ENCODE results near the gene FBXL7.

DNA sequence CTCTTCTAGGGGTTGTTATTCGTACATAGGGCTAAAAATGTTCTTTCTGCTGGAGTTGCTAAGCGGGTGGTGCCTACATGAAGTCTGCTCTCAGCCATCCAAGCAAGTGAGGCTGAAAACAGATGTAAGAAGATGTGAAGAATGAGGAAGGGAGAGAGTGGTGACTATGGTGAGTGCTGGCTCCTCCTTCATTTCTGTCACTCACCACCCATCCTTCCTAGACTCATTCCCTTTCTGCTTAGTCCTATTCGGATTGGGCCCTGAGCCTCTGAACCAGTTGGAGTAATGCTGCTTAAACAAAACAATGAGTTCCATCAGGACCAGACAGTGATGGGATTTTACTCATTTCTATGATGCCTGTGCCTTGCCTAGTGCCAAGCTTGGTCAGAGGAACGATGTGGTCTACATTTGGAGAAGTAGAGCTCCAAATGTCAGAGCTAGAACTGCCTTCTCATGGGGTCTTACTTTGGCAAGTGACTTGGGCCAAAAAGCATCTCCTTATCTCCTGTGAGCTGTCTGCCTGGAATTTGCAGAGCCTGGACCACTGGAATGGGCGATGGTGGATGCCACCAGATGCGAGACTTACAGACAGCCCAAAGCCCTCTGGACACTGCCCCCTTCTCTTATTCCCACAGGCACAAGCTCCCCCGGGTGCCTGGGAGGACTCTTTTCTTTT, 192.9 kb downstream of the FBXL7 start:
- no peak for TF ChIP-seq POLR2AphosphoS5 (IDR thresholded peaks at IDR 0.05)
- TF ChIP-seq, protein P1, sequence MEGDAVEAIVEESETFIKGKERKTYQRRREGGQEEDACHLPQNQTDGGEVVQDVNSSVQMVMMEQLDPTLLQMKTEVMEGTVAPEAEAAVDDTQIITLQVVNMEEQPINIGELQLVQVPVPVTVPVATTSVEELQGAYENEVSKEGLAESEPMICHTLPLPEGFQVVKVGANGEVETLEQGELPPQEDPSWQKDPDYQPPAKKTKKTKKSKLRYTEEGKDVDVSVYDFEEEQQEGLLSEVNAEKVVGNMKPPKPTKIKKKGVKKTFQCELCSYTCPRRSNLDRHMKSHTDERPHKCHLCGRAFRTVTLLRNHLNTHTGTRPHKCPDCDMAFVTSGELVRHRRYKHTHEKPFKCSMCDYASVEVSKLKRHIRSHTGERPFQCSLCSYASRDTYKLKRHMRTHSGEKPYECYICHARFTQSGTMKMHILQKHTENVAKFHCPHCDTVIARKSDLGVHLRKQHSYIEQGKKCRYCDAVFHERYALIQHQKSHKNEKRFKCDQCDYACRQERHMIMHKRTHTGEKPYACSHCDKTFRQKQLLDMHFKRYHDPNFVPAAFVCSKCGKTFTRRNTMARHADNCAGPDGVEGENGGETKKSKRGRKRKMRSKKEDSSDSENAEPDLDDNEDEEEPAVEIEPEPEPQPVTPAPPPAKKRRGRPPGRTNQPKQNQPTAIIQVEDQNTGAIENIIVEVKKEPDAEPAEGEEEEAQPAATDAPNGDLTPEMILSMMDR (IDR thresholded peaks at IDR 0.05): no peak

Measured in transverse colon (tissue), 4 donors.